Activated gamma-delta T cell treated with anti-CD3 and anti-CD28 coated beads, Interleukin-2, amount 50 U/mL, for 16 hours (primary cell): ENCODE measurements around the gene RELN.

Source experiments
- DNase-seq: peaks from one replicate; pipeline ENCODE4 v3.0.0-alpha.2; 2020; ENCODE audit warnings: low read depth

The RELN gene

DNA sequence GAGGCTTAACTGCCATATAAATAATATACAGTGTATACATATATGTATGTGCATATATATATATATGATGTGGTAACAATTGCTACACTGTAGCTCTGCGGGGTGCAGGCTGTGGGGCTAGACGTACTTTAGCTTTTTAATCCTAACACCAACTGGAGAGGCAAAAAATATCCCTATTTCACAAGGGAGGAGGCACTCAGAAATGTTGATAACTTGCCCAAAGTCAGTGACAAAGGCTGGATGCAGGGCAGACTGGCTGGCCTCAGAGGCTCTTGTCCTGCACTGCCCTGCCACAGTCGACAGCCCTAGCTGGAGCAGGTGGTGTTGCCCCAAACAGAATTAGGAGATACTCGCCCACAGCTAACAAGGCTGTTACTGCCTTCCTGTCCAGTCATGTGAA, 1.5 kb upstream of the RELN start:
- DNase-seq = no peak

DNA sequence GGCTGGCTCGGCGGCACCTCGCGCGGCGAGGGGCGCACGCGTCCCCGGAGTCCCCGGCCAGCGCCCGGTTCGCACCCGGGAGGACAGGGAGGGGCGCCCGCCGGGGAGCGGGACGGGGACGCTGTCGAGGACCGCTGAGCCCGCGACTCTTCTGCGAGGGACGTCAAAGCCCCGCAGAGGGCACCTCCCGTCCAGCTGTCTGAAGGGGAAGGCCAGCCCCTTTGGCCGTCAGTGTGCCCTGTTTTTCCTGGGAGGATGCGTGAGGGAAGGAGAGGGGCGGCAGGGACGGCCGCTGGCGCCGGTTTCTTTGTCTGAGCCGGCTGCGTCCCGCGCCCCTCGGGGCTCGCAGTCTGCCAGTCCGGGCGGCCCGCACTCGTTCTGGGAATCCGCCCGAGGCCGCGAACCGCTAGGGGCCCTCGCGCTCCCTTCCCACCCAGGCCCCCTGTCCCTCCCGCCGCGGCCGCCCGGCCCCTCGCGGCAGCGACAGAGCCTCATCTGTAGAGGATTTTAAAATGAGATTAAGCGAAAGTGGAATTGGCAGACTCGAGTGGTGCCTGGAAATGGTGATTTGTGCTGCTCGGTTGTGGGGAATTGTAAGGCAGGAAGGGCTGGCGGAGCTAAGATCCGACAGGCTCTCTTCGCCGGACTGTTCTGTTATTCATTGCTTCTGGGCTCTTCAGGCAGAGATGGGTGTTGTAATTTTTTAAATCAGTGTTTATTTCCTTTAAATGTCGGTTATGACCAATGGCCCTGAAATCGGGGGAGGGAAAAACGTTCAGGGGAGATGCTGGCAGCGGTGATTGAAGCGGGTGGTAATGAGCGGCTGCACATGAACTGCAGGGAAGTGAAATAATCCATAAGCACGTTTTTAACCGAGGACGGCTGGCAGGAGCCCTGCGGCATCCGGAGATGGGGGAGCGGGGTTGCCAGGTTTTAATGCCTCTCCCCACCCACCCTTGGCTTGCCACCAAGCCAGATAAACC, 618 bp upstream of the RELN start:
- no peak for DNase-seq

DNA sequence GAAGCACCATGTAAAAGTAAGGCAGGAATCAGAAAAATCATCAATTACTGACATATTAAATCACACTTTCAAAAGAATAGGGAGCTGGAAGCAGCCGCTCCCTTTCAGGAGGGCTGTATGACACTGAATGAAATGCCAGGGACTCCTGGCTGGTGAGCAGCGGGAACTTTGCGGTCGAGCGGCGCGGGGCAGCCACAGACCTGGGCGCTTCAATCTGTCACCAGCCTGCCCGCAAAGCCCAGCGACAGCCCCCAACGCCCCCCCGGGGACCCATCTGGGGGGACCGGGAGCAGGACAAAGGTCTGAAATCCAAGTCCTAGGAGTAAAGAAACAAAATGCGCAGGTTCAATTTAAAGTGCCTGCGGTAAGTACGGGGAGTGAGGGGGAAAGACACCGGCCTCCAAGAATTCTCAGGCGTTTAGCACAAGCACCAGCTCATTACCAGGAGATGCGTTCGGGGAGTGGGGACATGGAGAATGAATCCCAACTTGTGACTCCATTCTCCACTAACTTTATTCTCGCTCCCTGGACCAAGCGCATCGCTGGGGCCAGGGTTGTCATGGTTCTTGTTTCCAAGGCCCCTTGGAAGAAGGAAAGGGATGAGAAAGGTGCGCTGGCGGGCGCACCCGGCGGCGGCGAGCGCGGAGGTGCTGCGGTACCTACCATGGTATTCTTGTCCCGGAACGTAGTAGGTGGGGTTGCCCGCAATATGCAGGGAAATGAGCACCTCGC, 824 bp downstream of the RELN start:
- DNase-seq = no peak

DNA sequence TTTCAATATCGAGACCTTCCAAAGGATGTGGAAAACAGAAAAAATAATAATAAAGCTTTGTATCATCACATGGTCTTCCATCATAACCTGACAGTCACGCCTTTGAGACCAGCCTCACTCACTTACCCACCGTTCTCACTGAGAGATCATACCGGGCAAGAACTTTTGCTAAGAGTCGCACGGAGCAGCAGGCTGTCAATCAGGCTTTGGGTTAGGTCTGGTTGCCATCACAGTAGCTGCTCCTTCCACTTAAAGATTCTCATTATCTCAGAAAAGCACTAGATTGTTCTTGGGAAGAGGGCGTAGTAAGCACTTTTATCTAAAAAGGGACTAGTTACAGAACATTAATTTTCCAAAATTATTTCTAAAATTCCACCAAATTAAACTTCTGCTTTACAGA, 2.0 kb downstream of the RELN start:
- DNase-seq = no peak

DNA sequence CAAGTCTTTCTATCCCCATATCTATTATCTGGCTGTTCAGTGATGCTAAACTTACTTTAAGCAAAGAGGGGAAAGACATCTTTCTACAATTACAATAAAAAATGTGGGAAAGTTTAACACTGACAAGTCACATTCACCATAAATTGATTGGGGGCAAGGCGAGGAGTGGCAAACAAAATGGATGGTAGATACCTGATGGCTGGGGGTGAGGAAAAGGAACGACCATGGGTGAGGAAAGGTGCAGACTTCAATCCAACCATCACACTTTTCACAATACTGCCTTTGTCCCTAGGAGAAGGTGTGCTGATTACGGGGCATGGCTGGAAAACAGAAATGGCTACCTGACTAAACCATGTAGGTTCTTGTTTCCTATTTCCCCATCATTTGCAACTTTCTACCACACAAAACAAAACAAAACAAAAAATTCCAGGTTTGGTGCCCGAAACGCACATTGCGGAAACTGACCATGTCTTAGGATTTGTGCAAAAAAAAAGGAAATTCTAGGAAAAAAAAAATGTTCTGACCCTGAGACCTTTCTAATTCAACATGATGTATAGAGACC, 3.8 kb downstream of the RELN start:
- DNase-seq = no peak

DNA sequence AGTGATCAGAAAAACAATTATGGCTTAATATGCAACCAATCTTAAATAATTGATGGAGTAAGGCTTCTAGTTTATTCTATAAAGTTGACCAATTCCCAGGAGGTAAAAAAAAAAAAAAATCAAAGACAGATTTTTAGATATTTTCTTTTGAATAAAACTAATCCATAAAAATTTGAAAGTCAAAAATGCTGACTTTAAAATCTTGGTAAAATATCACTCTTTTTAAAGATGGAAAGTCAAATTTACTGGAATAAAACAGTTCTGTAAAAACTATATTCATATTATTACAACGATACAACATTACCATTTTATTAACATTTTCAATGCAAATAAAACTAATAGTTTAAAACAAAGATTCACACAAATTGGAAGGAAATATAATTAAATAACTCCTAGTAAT, 5.4 kb downstream of the RELN start:
- no peak for DNase-seq

DNA sequence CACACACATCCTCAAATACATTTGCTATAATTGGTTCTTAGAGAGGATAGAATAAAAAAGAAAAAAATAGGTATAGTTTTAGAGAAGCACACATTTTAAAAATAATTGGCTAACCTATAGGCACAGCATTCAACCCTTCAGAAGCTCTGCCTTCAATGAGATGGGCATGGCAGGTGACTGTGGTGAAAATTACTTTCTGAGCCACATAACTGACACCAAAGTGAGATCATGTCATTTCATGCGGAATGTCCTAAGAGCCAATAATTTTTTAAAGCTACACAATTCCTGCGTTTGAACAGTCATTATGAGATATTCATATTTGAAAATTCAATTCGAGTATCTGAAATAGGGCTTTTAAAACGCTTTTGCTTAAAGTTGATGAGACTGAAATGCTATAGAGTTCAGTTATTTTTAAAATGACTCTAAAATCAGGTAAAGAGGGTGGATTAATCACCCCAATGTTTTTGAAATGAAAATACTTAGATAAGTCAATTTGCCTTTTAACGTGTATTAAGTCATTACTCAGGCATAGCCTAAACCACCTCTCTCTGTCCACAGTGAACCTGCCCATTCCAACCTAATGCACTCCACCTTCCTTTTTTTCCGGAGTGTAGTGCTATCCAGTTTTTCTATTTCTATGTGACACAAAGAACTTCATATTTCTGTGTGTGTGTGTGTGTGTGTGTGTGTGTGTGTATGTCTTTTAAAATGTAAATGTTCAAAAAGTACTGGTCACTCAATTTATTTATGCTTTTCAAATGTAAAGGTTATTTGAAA, 6.1 kb downstream of the RELN start:
- no peak for DNase-seq

DNA sequence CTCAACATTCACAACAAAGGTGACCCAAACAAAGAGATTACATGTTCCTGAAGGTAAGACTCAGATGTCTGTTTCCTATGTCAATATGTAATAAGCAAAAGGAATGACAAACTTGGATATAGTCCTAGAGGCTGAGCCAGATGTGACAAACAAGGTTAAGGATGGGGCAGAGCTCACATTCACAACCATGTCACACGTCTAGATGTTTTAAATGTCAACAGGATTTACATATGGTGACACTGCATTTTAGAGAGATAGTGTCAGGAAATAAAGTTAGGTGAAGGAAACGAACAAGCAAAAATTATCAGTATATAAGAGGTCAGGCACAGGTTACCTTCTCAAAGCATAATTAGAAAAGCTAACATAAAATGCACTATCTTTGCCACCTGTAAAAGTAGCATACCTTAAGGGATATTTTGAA, 8.4 kb downstream of the RELN start:
- no peak for DNase-seq

DNA sequence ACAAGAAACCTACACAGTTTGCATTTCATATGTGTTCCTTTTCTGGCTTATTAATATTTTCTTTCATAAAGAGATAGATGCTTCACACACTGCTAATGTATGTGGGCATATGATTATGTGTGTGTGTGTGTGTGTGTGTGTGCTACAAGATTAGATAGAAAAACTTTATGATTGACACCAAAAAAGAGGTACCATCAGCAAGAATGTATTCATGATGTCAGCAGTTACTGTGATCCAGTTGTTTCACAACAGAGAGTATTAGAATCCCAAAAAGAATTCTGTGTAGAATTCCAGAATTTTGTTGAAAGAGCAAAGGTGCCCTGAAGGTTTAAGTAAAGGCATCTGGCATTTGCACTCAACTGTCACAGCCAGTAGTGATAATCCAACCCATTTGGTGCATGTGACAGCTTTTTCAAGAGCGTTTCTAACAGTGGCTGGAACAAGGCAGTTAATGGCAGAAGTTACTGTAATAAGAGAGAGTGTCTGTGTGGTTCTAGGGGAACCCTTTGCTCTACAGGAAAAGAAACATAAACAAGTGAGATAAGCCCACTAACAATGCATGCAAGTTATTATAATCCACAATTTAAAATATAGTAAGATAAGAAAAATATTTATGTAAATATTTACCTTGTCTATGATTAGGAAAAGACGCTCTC, 16.6 kb downstream of the RELN start:
- DNase-seq = no peak

DNA sequence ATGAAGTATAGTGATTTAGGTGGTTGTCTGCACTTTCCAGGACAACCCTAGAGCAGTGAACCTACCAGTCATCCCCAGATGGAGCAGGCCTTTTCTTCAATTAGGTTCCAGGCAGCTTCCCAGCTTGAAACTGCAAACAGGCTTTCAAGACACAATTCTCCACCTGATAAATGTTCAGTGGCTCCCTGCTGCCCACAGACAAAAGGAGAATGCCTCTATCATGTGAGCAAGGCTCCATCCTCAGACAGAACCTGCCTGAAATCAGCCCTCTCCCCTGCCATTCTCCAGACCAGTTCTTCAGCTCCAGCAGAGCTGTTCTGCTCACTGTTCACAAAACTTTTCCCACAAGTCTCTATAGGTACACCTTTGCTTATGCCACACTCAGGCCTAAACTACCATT, 22.1 kb downstream of the RELN start:
- DNase-seq = no peak

DNA sequence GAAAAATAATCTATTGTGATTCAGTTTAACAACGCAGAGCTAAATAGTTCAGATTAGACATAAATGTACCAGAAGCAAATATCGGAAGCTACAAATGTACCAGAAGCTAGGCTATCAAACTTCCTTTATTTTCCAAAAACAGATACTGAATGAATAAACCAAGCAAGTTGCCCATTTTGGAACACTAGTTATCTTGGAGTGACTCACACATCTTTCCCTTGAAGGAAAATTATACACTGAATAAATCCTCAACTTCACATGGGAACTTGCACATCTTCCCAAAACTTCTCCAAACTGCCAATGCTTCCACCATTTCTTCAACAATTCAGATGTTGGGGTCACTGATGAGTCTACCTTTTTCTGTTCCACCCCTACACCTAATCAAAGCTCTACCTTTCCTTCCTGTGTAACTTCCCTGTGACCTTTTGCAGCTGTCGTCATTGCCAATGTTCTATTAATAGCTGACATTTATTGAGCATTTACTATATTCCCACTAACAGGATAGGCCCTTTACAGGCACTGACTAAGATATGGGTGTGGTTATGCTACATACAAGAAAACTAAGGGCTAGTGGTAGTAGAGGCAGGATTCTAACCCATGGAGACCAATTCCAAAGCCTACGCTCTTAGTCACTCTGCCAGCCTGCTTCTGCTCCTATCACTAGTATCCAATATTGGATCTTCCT, 22.7 kb downstream of the RELN start:
- DNase-seq = no peak

DNA sequence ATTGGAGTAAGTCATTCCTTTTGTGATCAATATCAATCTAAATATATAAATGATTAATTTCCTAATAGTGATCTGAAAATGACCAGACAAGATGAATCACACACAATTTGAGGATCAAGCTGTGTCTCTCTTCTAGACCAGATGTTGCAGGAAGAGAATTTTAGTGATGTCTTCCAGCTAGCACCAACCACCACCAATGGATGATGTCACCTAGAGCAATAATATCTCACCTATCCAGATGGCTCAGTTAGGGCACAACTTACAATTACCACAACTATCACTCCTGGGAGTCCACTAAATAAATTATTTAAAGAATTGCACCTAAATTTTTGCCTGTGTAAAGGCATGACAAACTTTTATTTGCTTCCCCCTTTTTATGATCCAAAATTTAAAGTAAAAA, 25.2 kb downstream of the RELN start:
- DNase-seq = no peak

DNA sequence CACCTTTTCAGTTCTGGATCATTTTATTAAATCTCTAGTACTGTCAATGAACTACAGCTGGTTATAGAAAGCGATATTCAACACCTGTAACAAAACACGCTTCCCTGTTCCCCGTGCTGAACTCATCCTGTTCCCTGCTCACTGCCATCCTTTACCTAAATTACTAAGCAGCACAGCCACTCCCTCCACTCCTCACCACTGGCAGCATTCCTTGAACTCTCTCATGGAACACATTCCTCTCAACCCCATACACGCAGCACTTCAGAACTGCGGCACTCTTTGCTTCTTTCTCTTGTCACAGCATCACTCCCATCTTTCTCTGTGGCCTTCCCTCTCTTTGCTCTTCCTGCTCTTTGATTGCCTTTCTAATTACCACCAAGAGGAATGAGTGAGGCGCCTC, 27.4 kb downstream of the RELN start:
- no peak for DNase-seq

DNA sequence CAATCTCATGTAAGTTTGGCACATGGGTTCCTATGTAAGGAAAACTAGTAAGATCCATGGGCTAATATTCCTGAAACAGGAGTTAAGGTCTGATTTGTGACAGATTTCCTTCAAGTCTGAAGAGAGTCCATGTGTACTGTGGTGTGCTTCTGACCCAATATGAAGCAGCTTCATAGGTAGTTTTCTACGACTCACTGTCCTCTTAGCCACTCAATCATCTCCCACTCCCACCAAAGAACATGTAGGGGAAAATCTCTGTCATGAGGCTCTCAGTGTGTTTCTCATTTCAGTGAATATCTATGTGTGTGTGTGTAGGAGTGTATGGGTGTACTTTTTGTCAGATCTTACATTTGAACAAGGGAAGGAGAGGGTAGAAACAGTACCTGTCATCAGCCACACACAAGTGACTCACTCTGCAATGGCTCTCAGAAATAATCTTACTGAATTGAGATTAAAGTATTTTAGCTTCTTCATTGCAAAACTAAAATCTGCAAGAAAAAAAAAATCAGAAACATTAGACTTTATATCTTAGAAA, 31.1 kb downstream of the RELN start:
- DNase-seq = no peak

DNA sequence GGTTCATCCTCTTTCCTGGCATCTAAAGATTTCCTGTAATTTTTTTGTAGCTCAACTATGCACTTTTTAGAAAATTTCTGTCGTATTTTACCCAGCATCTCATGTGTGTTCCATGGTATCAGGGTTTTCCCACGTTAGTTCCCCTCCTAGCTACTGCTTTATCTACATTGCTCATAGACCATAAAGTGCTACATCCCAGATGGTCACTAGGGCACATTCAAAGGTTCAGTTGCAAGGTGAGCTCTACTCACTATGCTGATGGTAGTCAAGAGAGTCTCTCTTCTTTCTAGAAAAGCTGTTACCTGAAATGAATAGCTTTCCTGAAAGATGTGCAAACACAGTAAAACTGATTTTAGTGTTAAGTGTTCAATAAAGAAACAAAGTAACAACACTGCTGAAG, 33.5 kb downstream of the RELN start:
- DNase-seq = no peak

DNA sequence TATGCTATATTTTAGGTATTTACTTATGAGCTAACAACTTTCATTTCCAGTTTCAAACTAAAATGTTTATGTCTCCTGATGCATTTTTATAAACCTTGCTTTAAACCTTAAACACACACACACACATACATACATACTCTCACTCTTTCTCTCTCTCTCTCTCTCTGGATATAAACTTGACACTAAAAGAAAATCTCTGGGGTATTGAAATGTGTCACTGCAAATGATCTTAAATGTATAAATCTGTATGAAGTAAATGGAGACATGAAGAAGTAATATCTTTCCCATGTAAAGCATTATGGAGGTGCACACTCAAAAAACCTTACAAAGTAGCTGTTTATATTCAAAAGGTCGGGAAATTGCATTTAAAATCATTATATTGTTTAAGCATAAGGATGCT, 37.0 kb downstream of the RELN start:
- no peak for DNase-seq

DNA sequence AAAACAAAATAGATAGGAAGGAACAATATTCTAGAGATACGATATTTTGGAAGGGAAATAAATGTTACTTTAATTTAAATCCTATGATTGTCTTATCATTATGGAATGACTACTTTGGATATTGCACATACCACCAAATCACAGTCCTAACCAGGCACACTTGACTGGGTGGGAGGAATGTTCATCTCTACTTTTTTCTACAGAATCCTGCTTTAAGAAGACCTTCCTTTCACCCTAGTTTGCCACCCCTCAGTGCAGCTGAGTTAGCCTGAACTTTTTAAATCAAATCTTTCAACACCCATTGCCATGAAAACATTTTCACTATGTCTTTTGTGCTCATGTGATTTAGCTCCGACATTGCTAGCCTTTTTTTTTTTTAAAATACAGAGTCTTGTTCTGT, 38.1 kb downstream of the RELN start:
- DNase-seq = no peak

DNA sequence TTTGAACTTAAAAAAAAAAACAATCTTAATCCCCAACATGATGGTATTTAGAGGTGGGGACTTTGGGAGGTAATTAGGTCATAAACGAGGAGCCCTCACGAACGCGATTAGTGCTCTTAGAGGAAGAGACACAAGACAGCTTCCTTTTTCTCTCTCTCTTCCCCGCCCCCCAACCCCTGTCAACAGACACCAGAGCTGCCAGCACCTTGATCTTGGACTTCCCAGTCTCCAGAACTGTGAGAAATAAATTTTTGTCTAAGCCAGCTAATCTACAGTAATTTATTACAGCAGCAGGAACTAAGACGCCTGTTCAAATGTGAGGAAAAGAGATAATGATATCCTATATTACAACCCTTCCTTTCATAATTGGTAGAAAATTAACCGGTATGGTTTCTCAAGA, 40.1 kb downstream of the RELN start:
- no peak for DNase-seq

DNA sequence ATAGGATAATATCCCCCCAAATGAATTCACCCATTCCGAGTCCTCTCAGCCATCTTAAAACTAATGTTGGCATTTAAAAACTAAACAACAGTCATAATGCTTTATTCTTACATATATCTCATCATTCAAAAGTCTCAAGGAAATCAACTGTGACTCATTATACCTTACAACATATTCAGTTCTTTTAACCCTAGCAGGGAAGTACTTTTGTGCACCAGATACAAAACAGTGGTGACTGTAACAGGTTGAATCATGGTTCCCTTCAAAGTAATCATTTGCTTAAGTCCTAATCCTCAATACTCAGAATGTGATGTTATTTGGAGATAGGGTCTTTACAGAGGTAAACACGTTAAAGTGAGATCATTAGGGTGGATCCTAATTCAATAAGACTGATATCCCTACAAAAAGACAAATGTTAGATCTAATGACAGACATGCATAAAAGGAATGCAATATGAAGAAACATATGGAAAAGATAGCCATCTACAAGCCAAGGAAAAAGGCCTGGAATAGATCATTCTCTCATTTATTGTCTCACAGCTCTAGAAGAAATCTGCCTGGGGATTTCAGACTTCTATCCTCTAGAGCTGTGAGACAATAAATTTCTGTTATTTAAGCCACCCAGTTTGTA, 42.3 kb downstream of the RELN start:
- DNase-seq = no peak

DNA sequence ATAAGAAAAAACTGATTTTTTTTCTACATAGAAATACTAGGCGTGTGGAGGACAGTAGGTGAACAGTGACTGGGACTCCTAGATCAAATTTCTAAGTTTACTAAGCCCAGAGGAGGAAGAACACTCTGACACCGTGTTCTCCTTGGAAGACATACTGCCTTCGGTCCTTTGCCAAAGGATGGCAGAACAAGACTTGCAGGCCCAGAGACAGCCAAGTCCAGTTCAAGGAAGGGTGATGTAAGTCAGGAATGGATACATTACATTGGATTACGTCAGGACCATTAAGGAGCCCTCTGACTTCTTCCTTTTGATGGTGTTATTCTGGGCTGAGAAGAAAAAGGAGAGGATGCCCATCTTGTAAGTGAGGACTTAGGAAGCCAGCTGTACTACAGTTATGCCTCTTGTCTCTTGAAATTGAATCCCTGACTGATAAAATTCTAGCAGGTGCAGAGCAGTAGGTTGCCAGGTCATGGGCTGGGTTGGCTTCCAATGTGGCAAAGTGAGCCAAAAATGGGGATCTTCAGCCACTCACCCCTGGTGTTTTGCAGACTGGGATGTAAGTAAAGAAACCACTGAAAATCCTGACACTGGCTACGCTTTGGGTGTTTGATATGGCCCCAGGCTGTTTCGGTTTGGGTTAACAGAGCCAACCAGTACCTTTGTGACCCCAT, 45.1 kb downstream of the RELN start:
- no peak for DNase-seq
